Activated T-cell treated with anti-CD3 and anti-CD28 coated beads, Interleukin-2, amount 50 U/mL, for 4 hours (primary cell): ENCODE data around the gene SORBS1. TPM values are rescaled to one million over a fixed set of nuclear protein-coding genes. Genes with fewer than 3 reads are reported as not detected.
"Not testable (repeated sequence)": the region's sequence is repeated elsewhere in the genome, so short reads cannot be mapped to it uniquely, and the experiment has no call there.

ENCODE experiments used
- ATAC-seq, 2 donors: fragments of 200-7000 bp; cut with Tn5 transposase; one replicate each; pipeline ENCODE4 v1.10.0; 2021
- DNase-seq: peaks from one replicate; pipeline ENCODE4 v3.0.0-alpha.2; 2020
- H3K27me3 Mint-ChIP-seq: one replicate; pipeline ENCODE4 v1.8.0; 2021; ENCODE audit warnings: low read depth, mixed read lengths
- H3K36me3 Mint-ChIP-seq: one replicate; pipeline ENCODE4 v1.8.0; 2022; ENCODE audit warnings: mixed read lengths; ENCODE audit not compliant: insufficient read depth
- H3K4me1 Mint-ChIP-seq: one replicate; pipeline ENCODE4 v1.8.0; 2021; ENCODE audit warnings: low read depth, mixed read lengths
- H3K4me3 Mint-ChIP-seq: one replicate; pipeline ENCODE4 v1.8.0; 2021; ENCODE audit warnings: mild to moderate bottlenecking, moderate library complexity, mixed read lengths
- H3K9me3 Mint-ChIP-seq: one replicate; pipeline ENCODE4 v1.8.0; 2021; ENCODE audit warnings: mixed read lengths
- total RNA-seq, 3 donors: library from RNA; stranded (reverse); gene quantifications; one replicate each; pipeline ENCODE4 v1.2.1, GENCODE V29; 2021

The SORBS1 gene
- total RNA-seq, 3 donors from 2014 or later = 0.32 to 0.46 (median 0.38) TPM

DNA sequence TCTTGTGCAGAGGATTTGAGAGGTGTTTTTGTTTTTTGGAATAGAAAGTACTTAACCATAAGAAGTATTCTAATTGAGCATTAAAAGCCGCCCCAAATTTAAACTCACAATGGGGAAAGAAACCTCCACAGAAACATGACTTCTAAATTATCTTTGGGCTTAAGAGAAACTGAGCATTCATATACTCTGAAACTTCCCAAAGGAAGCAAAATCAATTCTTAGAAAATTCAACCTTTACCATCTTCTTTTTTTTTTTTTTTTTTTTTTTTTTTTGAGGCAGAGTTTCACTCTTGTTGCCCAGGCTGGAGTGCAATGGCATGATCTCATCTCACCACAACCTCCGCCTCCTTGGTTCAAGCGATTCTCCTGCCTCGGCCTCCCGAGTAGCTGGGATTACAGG lies 93.5 kb downstream of the SORBS1 start:
- H3K4me1 Mint-ChIP-seq, H3K9me3 Mint-ChIP-seq, DNase-seq, ATAC-seq, H3K27me3 Mint-ChIP-seq, H3K36me3 Mint-ChIP-seq, H3K4me3 Mint-ChIP-seq: not testable (repeated sequence)

DNA sequence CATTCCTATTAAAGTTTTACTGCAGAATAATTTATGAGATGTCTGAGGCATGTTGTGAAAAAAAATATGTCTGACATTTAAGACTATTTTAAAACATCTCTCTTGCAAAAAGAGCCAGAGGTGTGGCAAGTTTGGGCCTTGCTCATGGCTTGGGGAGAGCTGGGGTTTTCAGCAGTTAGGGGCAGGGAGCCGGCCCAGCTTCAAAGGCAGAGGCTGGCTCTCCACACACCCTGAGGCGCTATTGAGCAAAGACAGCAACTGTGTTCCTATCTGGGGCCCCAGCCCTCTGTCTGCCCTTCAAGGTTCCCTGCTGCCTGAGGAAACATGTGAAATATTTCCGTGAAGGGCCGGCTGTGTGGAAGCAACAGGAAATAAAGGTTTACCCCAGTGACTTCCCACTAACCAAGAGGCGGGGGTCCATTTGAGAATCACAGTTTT lies 94.0 kb downstream of the SORBS1 start:
- H3K27me3 Mint-ChIP-seq = peaks cover 4% of the 10 kb centered on the region
- no peaks in the 10 kb centered on the region for H3K9me3 Mint-ChIP-seq
- DNase-seq = no peak
- no peak for ATAC-seq
- no peaks in the 10 kb centered on the region for H3K4me1 Mint-ChIP-seq
- no peak overlapping the region for H3K4me3 Mint-ChIP-seq
- no peaks in the 10 kb centered on the region for H3K36me3 Mint-ChIP-seq

DNA sequence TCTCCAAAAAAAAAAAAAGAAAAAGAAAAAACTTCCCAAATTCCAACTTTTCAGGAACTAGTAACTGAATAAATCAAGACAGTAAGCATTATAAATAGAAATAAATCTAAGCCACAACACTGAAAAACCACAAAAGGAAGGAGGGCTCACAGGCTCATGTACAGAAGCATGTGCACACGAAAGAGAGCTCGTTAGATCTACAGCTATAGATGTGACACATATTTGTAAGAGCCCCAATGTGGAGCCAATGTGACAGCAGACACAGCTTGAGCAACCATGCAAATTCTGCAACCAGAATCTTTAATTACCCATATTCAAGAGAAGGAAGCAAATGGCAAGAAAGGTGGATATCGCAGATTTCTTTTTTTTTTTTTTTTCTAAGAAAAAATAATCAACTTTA lies 94.7 kb downstream of the SORBS1 start:
- H3K4me1 Mint-ChIP-seq = no peaks in the 10 kb centered on the region
- no peak overlapping the region for H3K4me3 Mint-ChIP-seq
- peaks cover 4% of the 10 kb centered on the region for H3K27me3 Mint-ChIP-seq
- DNase-seq (no peak), ATAC-seq (no peak)
- H3K9me3 Mint-ChIP-seq = no peaks in the 10 kb centered on the region
- H3K36me3 Mint-ChIP-seq = no peaks in the 10 kb centered on the region

DNA sequence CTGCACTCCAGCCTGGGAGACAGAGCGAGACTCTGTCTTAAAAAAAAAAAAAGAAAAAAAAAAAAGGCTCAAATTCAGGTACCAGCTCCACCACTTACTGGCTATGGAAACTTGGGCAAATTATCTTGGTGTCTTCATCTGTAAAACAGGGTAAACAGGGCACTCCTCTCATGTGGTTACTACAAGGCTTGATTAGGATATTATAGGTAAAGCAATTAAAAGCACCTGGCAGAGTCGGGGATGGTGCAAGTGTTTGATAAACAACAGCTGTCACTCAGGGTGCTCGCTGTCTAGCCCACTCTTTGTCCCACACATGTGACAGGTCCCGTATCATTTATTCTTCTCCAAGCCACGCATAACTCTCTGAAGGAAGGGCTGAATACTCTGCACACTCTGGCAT lies 96.9 kb downstream of the SORBS1 start:
- H3K9me3 Mint-ChIP-seq = no peaks in the 10 kb centered on the region
- H3K4me1 Mint-ChIP-seq = no peaks in the 10 kb centered on the region
- no peak for DNase-seq
- H3K27me3 Mint-ChIP-seq = no peaks in the 10 kb centered on the region
- no peak for ATAC-seq
- H3K36me3 Mint-ChIP-seq = no peaks in the 10 kb centered on the region
- H3K4me3 Mint-ChIP-seq = no peak overlapping the region

DNA sequence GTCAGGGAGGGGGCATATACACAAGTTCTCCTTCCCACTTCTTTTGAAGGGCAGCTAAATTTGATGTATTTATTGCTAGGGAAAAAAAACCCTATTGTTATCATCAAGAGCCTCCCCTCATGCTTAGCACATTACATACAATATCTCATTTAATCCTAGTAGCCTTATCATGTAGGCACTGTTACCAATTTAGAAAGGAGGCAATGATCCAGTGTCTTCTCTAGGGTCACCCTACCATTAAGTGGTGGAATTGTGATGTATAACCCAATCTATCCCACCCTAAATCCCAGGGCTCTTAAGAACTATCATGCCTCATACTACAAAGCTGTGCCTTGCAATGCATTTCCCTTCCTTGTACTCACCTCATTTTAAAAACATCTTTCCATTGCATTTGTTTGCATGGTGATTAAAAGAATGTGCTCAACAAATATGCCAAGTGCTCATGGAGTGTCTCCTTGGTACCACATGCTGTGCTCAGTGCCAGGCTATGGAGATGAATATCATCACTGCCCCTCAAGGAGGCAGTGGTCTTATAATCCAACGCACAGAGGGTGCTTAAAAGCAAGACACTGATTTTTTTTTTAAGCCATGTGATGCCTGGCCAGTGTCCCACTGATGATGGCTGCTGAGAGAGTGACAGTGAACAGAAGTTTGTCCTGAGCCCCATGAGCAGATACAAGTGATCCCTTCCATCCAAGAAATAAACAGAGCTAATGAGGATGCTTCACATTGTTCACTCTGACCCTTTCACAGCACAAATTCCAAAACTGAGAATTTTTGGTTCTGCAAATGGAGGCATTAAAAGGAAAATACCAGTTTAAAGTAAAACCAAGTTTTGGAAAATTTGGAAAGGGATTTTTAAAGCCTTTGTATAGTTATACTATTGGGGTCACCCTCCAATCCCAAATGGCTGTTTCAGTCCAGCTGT lies 98.2 kb downstream of the SORBS1 start:
- Mint-ChIP-seq H3K27me3 (peaks cover under 1% of the 10 kb centered on the region), H3K36me3 (no peaks in the 10 kb centered on the region), H3K9me3 (no peaks in the 10 kb centered on the region), H3K4me3 (no peak overlapping the region), H3K4me1 (no peaks in the 10 kb centered on the region)
- ATAC-seq (no peak), DNase-seq (no peak)

DNA sequence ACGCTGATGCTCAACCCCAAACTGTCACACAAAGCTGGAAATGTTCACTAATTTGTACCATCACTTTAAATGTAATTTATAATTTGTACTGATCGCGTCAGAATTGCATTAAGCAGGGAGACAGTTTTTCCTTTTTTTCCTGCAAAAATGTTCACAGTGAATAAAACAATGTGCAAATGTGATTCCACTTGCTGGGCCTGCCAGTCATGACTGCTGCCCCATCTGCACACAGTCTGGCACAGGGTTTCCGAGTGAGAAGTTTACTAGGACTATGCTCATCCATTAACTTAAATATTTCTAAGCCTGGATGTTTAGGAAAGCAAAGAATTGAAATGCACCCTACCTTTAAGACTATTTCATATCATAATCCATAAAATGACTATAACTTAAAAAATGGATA lies 99.6 kb downstream of the SORBS1 start:
- Mint-ChIP-seq H3K9me3 (no peaks in the 10 kb centered on the region), H3K36me3 (no peaks in the 10 kb centered on the region), H3K4me3 (no peak overlapping the region), H3K27me3 (peaks cover 2% of the 10 kb centered on the region), H3K4me1 (no peaks in the 10 kb centered on the region)
- no peak for DNase-seq
- no peak for ATAC-seq

DNA sequence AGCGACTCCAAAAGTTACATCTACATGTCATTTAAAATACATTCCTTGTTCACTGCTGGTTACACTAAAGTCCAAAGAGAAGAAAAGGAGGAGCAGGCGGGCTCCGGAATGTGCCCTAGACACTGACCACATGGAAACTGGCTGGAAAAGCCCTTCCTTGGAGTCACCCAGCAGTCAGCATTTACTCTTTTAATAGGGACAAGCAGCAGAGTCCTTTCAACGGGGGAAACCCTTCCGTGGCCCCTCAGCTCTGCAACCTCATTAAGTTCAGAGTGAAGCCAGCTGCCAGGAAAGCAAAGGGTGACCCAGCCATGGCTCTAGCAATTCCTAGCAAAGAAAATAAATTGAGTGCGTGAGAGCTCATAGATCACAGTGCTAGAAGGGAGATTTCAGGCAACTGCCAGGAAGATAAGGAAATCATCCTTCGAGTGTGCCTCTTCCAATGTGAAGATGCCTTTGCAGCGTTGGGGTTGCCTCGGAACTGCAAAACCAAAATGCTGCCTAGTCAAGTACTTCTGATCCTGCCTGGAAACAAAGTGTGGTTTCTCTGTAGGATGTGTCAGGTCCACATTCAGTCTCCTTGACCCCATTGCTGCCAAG lies 101.6 kb downstream of the SORBS1 start:
- Mint-ChIP-seq H3K4me1 (no peaks in the 10 kb centered on the region), H3K36me3 (no peaks in the 10 kb centered on the region), H3K4me3 (no peak overlapping the region), H3K27me3 (peaks cover 4% of the 10 kb centered on the region), H3K9me3 (no peaks in the 10 kb centered on the region)
- DNase-seq (no peak), ATAC-seq (no peak)

DNA sequence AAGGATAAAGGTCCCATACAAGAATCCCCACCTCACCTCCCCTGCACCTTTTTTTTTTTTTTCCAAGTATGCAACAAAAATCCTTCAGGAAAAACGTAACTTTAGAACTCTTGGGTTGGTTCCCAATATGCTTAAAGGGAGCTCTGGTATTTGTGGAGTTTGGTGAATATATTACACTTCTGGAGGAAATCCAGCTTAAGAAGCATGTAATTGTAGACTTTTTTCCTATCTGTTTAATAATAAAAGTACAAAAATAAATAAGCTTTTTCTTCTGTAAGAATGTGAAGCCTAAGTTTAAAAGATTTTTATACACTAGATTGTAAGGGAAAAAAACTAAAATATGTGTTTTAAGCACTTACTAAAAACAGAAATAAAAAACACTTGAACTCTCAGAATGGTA lies 102.3 kb downstream of the SORBS1 start:
- H3K4me3 Mint-ChIP-seq = no peak overlapping the region
- H3K27me3 Mint-ChIP-seq = peaks cover 6% of the 10 kb centered on the region
- H3K36me3 Mint-ChIP-seq = no peaks in the 10 kb centered on the region
- H3K4me1 Mint-ChIP-seq = no peaks in the 10 kb centered on the region
- ATAC-seq = no peak
- no peak for DNase-seq
- no peaks in the 10 kb centered on the region for H3K9me3 Mint-ChIP-seq

DNA sequence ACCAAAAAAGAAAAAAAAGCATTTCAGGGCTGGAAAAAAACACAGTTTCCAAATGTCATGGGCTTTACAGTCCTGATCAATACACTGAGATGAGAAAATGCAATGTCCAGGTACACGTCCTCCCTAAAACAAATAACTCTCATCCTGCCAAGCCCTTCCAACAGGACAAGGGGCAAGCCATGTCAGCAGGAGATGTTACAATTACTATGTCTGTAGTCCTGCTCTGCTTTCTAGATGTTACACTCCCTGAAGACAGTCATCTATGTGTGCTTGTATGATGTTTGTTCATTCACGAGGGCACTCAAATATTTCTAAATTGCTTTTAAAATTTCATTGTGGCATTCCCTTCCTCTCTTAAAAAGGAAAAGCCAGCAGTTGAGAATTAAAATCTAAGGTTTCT lies 103.2 kb downstream of the SORBS1 start:
- ATAC-seq (no peak), DNase-seq (no peak)
- H3K4me1 Mint-ChIP-seq = no peaks in the 10 kb centered on the region
- no peak overlapping the region for H3K4me3 Mint-ChIP-seq
- H3K36me3 Mint-ChIP-seq = no peaks in the 10 kb centered on the region
- H3K27me3 Mint-ChIP-seq = peaks cover 6% of the 10 kb centered on the region
- H3K9me3 Mint-ChIP-seq = no peaks in the 10 kb centered on the region

DNA sequence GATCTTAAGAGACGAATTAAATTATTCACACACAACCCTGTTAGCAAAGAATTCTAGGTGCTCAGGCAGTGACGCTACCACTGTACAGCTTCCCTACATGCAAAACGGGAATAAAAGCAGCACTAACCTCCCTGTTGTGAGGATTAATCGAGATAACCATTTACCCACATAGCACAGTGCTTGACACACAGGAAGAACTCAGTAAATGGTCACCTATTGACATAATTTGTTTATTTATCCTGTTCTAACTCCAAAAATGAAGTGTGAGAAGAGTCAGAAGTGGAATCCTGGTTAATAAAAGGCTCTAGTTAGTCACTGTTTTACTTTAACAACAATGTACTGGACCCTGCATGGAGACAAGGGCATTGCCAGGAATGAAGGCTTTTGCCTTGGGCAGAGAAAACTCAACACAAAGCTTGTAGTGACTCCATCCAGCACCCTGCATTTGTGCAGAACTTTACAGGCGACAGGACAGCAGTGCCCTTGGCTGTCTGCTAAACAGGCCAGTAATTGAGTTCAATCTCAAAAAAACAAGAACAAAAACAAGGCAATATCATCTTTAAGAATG lies 103.8 kb downstream of the SORBS1 start:
- peaks cover 6% of the 10 kb centered on the region for H3K27me3 Mint-ChIP-seq
- H3K36me3 Mint-ChIP-seq = no peaks in the 10 kb centered on the region
- H3K9me3 Mint-ChIP-seq = no peaks in the 10 kb centered on the region
- no peak overlapping the region for H3K4me3 Mint-ChIP-seq
- DNase-seq (no peak), ATAC-seq (no peak)
- H3K4me1 Mint-ChIP-seq = no peaks in the 10 kb centered on the region

DNA sequence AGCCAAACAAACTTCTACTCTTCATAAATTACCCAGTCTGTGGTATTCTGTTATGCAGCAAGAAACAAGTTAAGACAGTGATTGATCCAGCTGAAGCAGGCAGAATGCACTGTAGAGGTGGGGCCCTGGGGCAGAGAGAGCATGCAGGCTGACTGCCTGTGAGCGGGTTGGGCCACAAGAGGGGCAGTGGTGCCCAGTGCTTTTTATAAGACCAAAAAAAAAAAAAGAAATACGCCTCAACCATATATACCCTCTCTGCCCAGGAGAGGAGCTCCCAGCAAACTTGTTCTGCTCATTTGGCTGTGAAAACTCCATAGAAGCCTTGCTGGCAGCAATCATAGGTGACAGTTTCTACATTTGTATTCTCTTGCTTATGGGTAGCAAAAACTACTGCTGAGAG lies 104.7 kb downstream of the SORBS1 start:
- ATAC-seq (no peak), DNase-seq (no peak)
- no peaks in the 10 kb centered on the region for H3K4me1 Mint-ChIP-seq
- H3K27me3 Mint-ChIP-seq = peaks cover 6% of the 10 kb centered on the region
- H3K36me3 Mint-ChIP-seq = no peaks in the 10 kb centered on the region
- H3K9me3 Mint-ChIP-seq = no peaks in the 10 kb centered on the region
- H3K4me3 Mint-ChIP-seq = no peak overlapping the region

DNA sequence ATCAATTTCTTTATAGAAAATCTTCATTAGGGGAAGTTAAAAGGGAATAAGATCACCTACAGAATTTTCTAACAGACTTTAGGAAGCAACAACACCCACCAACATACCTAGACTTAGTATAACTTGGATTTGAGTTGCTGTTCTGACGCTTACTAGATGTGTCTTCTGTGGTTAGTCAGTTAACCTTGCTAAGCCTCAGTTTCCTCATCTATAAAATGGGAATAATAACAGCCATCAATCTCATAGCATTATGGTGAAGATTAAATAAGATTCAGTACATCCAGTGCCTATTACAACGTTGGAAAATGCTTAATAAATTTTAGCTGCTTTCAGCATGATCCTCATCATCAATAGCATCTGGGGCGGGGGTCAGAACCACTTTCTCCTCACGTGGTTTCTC lies 106.2 kb downstream of the SORBS1 start:
- no peaks in the 10 kb centered on the region for H3K4me1 Mint-ChIP-seq
- H3K9me3 Mint-ChIP-seq = no peaks in the 10 kb centered on the region
- ATAC-seq = no peak
- H3K36me3 Mint-ChIP-seq = no peaks in the 10 kb centered on the region
- DNase-seq = no peak
- peaks cover 6% of the 10 kb centered on the region for H3K27me3 Mint-ChIP-seq
- no peak overlapping the region for H3K4me3 Mint-ChIP-seq

DNA sequence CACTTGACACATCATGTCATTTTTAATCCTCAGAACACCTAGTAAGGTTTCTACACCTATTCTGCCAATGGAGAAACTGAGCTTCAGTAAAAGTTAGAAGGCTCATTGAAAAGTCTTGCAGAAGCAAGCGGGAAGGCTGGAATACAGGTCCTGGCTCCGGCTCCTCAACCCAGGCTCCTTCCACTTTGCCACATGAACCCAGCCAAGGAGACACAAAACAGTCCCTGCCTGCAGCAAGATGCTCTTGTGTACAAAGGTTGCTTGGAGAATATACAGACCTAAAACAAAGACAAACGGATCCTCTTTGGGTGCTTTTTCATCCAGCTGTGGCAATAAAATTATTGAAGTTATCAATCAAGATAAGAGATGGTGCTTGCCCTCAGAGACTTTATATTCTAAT lies 106.8 kb downstream of the SORBS1 start:
- Mint-ChIP-seq H3K9me3 (no peaks in the 10 kb centered on the region), H3K4me3 (no peak overlapping the region), H3K4me1 (no peaks in the 10 kb centered on the region), H3K36me3 (no peaks in the 10 kb centered on the region), H3K27me3 (peaks cover 6% of the 10 kb centered on the region)
- ATAC-seq (no peak), DNase-seq (no peak)

DNA sequence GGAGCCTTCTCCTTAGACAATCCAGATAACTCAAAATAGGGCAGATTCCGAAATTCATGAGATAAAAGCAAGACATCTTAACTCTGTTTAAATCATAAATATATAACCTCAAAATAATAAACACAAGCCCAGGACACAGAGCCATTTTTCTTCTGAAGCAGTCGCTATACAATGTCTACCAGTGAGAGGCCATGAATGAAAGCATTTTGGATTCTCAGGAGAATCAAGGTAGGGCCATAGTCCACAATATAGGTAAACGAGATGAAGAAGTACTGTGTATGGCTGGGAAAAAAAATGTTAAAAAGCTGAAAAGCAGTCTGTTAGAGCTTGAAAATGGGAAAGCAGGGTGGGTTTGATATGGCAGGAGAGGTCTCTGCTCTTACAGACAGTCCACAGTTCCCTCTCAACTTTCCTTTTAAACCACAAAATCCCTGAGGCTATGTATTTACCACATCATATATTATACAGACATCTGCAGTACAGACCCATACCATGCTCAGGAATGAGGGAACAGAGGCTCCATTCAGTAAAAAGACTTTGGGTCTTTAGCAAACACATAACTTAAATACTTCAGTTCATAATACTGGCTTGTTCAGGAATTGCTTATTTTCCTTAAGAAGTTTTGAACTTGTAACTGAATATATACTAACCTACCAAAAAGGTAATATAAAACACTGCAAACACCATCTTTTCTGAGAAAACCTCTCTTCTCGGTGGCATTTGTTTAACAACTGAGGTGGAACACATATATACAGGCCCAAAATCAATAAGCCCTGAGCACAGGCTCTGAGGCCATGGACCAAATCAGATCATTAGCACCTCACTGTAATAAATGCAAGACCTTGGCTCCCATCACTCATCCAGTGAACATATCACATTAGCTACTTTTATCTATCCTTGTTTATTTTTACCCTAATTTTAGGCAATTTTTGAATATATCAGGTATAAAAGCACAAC lies 109.3 kb downstream of the SORBS1 start:
- Mint-ChIP-seq H3K4me1 (no peaks in the 10 kb centered on the region), H3K36me3 (no peaks in the 10 kb centered on the region), H3K9me3 (no peaks in the 10 kb centered on the region), H3K4me3 (no peak overlapping the region), H3K27me3 (peaks cover 6% of the 10 kb centered on the region)
- ATAC-seq (no peak), DNase-seq (no peak)
